Measurements from ENCODE around the gene POMC. TPM values are rescaled to one million over a fixed set of nuclear protein-coding genes. Genes with fewer than 3 reads are reported as not detected.
"Not testable (repeated sequence)": the region's sequence is repeated elsewhere in the genome, so short reads cannot be mapped to it uniquely, and the experiment has no call there.

The POMC gene
- polyA plus RNA-seq (ENCODE audit: insufficient read length in 10 of 10): 1 to 10 TPM; 1.2 to 4.7 (median 2.0) TPM
- long read RNA-seq, donor 1: 0 reads
- long read RNA-seq, donor 2: 0 reads
- long read RNA-seq, donor 3: 0 reads
- long read RNA-seq, donor 4, partial matches to known transcripts: 6 of 6 reads
- long read RNA-seq, donor 4, other reads (novel, unspliced or antisense): 0 of 6 reads
- long read RNA-seq, donor 5, partial matches to known transcripts: 14 of 15 reads
- long read RNA-seq, donor 5, other reads (novel, unspliced or antisense): 0 of 15 reads
- long read RNA-seq, donor 6, partial matches to known transcripts: 14 of 14 reads
- long read RNA-seq, donor 6, other reads (novel, unspliced or antisense): 0 of 14 reads
- long read RNA-seq, donor 7: 0 reads
- long read RNA-seq, donor 8, partial matches to known transcripts: 0 of 1 reads
- long read RNA-seq, donor 8, other reads (novel, unspliced or antisense): 0 of 1 reads
- long read RNA-seq, donor 9: 0 reads

DNA sequence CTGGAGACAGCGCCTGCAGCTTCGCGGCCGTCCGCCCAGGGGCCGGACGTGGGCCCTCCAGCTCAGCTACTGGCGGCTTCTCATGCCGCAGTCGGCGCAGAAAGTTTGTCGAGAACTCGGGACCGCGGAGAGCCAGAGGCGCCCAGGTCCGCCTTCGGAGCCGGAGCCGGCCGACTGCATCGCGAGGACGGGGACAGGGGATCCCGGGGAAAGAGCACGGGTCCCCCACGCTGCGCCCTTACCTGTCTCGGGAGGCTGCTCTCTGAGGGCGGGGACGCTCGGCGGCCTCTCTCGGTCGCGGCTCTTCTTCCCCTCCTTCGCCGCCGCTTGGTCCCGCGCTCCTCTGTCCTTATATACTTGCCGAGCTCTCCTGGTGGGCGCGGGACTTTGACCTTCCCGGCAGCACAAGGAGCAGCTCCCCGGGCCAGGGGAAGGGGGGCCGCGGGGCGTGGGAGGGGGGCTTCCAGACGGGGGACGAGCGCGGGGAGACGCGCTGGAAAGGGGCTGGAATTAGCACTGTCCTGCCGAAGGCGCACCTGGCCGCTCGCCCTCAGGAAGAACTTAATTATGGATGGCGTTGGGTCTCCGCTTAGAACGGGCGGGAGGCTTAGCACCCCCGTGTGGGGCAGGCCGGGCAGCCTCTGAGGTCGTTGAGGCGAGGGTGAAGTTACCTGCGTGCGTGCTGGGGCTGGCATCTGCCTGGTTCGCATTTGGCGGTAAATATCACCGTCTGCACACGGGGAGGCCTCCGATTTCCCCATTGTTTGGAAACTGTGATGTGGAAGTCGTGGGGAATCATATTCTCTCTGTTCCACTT, at the start of gene POMC:
TSS of gene POMC (minus strand) at position 325 of the 817 bp plus-strand sequence. CDS start 3,808 bp downstream, outside the sequence.
- DNase-seq: peak in 1 of 3 donors; percentile 69

DNA sequence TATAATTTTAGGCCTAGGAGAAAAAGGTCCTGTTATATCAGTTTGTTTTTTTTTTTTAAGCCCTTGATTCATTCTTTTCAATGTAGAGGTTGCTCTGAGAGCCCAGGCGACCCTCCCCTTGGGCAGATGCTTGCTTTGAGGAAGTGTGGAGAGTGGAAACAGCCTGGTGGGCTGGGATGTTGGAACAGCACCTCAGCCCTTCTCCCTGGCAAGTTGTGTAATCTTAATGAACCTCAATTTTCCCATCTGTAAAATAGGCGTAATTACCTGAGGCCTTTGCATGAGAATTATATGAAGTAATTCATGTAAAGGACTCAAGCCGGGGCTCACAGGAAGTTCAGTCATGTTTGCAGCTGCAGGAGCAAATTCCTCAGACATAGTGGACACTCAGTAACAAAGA, 49.7 kb upstream of the POMC start:
- no peak for DNase-seq

DNA sequence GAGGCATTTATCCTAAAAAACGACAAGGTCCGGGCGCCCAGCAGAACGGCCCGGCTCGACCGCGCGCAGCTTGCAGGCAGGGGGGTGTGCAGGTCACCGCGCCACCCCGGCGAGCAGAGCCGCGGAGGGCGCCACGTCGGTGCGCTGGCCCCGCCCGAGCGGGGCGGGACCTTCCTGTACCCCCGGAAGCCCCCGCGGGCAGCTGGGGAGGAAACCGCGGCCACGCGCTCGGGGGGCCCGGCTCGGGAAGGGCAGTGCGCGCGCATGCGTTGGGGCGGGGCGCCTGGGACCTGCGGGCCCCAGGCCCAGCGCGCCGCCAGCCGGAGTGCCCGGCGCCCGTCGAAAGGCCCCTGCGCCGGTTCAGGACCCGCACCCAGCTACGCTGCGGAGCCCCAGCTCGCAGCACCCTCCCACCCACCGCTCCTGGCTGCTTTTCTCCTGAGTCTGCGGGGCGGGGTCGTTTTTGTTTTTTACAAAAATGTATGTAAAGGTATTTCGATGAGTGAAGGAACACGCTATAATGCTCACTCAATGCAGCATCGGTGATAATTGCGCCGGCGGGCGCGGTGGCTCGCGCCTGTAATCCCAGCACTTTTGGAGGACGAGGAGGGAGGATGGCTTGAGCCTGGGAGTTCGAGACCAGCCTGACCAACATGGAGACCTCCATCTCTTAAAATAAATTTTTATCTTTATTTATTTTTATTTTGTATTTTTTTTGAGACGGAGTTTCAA, 47.7 kb upstream of the POMC start:
- DNase-seq: peak; percentile 83 to 94 (median 91)

GRCh38 chr2:25215232-25215631, 46.9 kb upstream of the POMC start:
- no peak for DNase-seq

DNA sequence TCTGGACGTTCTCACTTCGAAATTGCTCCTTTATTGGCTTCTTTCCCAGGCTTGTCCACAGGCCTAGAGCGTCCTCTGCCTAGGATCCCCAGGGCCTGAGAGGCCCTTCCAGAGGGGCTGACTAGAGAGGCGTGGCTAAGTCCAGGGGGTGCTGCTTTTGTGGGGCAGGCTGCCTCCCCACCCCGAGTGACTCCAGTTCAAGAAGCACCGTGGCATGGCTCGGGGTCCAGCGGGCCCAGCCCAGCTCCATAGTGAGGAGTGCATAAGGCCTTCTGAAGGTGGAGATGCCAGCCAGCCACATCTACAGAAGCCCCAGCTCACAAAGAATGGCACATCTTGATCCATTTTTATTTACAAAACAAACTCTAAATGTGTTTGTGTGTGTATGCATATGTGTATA, 44.8 kb upstream of the POMC start:
- DNase-seq: no peak

DNA sequence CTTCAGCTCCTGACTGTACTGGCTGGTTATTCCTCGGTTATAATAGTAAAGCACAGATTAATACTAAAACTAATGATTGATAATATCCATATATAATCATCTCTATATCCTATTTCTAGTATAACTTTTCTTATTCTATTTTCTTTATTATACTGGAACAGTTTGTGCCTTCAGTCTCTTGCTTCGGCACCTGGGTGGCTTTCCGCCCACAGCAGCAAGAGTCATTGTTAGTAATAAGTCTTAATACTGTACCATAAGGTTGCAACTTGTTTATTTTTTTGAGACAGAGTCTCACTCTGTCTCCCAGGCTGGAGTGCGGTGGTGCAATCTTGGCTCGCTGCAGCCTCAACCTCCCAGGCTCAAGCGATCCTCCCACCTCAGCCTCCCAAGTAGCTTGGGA, 42.5 kb upstream of the POMC start:
- not testable (repeated sequence) for DNase-seq

DNA sequence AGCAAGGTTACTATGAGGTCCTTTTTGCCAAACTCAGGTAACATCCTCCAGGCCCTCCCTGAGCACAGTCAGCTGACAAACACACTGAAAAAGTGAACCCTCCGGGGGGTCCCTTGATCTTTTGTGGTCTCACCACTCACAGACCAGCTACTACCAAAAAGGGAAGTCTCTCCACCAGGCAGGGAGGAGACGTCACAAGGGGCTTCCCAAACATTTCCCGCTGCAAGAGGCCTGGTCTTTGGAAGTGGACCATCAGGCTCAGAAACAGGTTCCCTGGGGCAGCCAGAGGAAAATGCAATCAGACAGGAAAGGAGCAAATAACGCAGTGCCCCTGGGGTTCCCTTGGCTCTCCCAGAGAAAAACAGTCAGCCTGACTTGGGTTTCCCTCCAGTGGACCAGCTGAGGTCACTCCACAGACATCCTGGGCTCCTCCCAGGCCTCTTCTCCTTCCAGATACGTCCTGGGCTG, 38.7 kb upstream of the POMC start:
- no peak for DNase-seq

DNA sequence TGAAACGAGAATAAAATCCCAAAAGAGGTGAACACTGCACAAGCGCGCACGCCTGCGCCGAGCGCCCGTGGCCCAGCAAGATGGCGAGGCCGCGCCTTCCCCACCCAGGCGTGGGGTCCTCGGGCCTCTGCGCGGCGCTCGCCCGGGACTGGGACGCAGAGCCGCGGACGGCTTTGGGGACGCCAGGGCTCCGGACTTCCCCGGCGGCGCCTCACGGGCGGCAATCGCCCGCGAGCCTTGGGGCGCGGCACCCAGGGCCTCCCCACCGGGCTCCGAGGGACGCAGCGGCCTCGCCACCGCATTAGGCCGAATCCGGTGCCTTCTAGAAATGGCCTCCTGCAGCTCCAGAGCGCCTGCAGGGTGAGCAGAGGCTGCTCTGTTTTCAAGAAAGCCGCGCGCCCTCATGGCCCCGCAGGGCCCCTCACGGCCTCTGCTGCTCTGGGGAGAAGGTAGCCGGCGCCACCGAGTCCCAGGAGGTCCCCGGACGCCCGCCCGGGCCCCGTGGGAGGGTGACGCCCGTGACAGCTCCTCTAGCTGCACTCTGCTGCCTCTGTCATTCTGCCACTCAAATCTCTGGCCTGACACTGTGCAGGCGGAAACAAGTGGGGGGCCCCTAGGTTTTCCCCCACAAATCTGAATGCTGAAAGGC, 35.9 kb upstream of the POMC start:
- peak in 1 of 3 donors; percentile 69 for DNase-seq

- DNase-seq: no peak
Observed at GRCh38 chr2:25202275-25202674, 33.9 kb upstream of the POMC start.

DNA sequence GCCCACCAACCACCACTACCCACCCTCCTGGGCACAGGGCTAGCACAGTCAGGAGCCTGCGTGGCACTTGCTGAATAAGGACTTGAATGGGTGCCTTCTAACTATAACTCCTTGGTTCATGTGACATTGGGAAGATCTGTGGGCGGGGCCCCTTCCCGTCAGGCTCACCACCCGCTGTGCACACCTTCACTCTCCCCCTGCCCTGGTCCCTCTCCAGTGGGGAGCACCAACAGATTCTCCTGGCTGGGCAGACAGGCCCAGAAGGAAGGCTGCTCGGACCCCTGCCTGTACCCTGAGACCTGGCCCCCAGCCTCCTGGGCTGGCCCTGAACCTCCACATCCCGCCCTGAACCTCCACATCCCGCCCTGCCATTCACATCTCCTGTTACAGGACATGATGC, 33.4 kb upstream of the POMC start:
- DNase-seq: no peak

GRCh38 chr2:25201265-25201664, 32.9 kb upstream of the POMC start:
- no peak for DNase-seq

GRCh38 chr2:25198576-25198975, 30.2 kb upstream of the POMC start:
- DNase-seq: peak in 1 of 3 donors; percentile 51

DNA sequence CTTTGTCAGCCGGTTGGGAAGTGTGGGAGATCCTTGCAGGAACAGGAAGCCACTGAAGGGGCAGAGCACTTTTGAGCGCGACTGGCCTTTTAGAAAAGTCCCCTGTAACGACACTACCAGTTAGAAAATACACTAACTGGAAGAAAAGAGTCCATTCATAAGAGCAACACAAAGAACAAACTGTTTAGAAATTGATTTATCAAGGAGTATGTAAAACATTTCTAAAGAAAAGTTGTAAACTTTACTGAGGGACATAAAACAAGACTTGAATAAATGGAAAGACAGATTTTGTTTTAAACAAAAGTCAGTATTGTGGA, 29.8 kb upstream of the POMC start:
- DNase-seq: no peak

DNA sequence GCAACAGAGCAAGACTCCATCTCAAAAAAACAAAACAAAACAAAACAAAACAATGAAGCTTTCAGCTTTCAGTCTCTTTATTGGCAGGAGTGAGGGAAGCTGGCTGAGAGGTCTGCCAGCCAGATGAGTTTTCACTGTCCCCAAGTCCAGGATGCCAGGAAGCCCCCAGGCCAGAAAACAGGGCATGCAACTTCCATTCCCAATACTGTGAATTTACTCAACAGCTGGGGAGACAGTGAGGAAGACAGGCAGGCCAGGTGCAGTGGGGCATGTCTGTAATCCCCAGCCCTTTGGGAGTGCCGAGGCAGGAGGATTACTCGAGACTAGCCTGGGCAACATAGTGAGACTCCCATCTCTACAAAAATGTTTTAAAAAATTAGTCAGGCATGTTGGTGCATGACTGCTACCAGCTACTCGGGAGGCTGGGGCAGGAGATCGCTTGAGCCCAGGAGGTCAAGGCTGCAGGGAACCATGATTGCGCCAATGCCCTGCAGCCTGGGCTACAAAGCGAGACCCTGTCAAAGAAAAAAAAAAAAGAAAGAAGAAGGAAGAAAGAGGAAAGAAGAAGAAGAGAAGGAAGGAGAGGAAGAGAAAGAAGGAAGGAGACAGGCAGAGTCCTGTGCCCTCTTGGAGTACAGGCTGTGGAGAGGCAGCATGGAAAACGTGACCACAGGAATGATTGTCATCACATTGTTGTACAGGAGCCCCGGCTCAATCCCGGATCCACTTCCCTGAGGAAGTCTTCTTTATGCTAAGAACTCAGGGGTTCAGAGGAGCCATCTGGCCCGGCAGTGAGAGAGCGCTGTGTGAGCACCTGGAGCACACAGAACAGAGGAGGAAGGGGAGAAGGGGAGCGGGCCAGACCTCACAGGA, 29.2 kb upstream of the POMC start:
- DNase-seq: peak in 1 of 3 donors; percentile 50

DNA sequence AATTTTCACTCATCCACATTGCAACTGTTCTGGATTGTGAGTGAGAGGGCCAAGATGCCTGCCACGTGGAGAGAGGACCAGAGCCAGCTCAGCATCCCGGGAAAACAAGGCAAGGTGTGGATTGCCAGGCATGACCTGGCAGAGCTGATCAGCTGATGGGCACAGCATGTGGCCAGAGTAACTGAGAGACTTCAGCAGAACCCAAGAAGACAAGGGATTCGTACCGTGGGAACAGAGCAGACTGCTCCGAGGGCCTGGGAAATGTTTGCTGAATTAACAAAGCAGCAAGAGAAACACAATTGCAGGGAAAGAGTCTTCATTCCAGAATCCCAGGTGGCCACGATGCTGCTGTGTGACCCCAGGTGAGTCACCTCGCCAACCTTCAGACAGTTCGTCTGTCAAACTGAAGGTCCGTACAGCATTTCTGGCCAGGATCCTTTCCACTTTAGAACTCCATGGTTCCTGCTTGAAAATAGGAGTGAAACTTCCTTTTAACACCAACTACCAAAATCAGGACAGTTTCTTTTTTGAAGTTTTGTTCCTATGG, 26.3 kb upstream of the POMC start:
- no peak for DNase-seq

DNA sequence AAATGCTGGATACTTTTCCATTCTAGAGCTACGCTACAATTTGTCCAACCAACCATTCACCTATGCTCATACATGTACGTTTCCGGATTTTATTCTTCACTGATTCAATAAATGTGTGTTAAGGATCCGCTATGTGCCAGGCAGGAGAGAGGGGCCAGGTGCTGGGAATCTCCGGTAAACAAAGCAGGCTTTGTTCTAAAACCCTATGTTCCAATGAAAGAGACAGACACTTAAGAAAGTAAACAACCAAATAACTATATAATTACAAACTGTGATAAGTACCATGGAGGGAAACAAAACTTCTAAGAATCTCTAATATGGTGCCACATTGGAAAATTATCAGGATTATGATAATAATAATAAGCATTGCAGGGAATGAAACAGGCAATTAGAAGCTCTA, 22.2 kb upstream of the POMC start:
- DNase-seq: no peak

DNA sequence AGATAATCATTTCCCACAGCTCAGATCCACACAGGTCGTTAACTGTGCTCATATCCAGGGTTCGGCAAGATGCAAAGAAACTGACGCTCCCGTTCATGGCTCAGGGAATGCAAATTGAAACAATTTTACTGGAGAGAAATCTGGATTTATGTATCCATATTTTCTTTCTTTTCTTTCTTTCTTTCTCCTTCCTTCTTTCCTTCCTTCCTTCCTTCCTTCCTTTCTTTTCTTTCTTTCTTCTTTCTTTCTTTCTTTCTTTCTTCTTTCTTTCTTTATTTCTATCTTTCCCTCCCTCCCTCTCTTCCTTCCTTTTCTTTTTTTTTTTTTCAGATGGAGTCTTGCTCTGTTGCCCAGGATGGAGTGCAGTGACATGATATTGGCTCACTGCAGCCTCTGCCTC, 20.0 kb upstream of the POMC start:
- DNase-seq: no peak

- no peak for DNase-seq
Observed at GRCh38 chr2:25187729-25188350, 19.5 kb upstream of the POMC start.

DNA sequence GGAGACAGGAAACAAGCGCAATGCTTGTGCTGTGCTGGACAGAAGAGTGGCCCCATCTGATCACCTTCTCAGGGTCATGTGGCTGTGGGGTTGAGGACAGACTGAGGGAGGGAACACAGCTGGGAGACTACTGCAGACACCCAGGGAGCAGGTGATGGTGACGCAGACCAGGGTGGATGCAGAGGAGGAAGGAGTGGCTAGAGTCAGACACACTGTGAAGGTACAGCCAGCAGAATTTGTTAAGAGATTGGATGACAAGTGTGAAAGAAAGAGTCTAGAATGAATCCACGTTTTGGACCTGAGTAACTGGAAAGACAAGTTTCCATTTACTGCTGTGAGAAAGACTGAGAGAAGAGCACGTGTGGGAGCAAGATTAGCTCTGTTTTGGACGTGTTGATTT, 15.9 kb upstream of the POMC start:
- DNase-seq: no peak

DNA sequence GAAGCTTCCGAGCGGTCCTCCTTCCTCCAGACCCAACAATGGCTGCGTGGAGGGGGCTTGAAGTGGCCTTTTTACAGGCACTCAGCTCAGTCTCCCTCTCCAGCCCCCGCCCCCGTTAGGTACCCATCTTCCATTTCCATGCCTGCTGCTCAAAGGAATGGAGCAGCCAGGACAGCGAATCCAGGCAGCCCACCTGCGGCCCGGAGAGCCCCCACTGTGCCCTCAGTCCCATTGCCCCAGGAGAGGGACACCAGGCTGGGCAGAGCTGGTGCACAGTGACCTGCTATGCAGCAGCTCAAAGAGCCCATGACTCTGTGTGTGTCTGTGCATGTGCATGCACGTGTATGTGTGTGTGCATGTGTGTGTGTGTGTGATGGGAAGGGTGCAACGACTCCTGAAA, 10.6 kb upstream of the POMC start:
- no peak for DNase-seq
